H1 (cell line): ENCODE data around the gene DCAF16.

ENCODE experiments used
- ATF2 ChIP-seq: IDR thresholded peaks from 2 replicates; pipeline ENCODE4 v1.6.1; 2012; ENCODE audit warnings: low read length, inconsistent platforms
- CTCF ChIP-seq, 3 experiments: IDR thresholded peaks; 1 replicate in 2 of 3; 2 replicates in 1 of 3; pipeline versions ENCODE4 v1.5.1 to v1.6.1; 2011; ENCODE audit warnings: low read length in 3 of 3, mild to moderate bottlenecking in 3 of 3, inconsistent platforms in 2 of 3, low read depth in 1 of 3, moderate library complexity in 1 of 3; ENCODE audit not compliant: insufficient read depth in 1 of 3; ENCODE audit errors: control extremely low read depth in 1 of 3
- E2F6 ChIP-seq: IDR thresholded peaks from 2 replicates; pipeline ENCODE4 v1.6.1; 2012; ENCODE audit warnings: inconsistent platforms
- POLR2A ChIP-seq, 2 experiments: IDR thresholded peaks; 1 replicate in 1 of 2; 2 replicates in 1 of 2; pipeline ENCODE4 v1.6.1; 2011; ENCODE audit warnings: low read depth in 2 of 2, low read length in 2 of 2, mild to moderate bottlenecking in 2 of 2; ENCODE audit errors: control extremely low read depth in 1 of 2
- RAD21 ChIP-seq, 2 experiments: IDR thresholded peaks in 1 of 2; conservative IDR thresholded peaks in 1 of 2; 2 replicates each; pipeline ENCODE4 v1.6.1; 2011; ENCODE audit warnings: low read depth in 2 of 2, low read length in 2 of 2, improper control_type of control experiment in 1 of 2, inconsistent platforms in 1 of 2, mild to moderate bottlenecking in 1 of 2, moderate library complexity in 1 of 2
- RFX5 ChIP-seq: IDR thresholded peaks from 2 replicates; pipeline ENCODE4 v1.6.1; 2011; ENCODE audit warnings: low read depth, low read length, improper control_type of control experiment, borderline replicate concordance
- RXRA ChIP-seq: IDR thresholded peaks from 2 replicates; pipeline ENCODE4 v1.6.1; 2011; ENCODE audit warnings: low read depth, mild to moderate bottlenecking, low read length, moderate library complexity; ENCODE audit not compliant: insufficient read depth
- SIN3A ChIP-seq, 2 experiments: IDR thresholded peaks in 1 of 2; conservative IDR thresholded peaks in 1 of 2; 2 replicates each; pipeline ENCODE4 v1.6.1; 2011 to 2012; ENCODE audit warnings: low read length in 2 of 2, improper control_type of control experiment in 1 of 2, low read depth in 1 of 2, mild to moderate bottlenecking in 1 of 2
- SRF ChIP-seq: IDR thresholded peaks from 2 replicates; pipeline ENCODE4 v1.6.1; 2011; ENCODE audit warnings: mild to moderate bottlenecking, low read depth, low read length, moderate library complexity
- TEAD4 ChIP-seq: IDR thresholded peaks from 2 replicates; pipeline ENCODE4 v1.6.1; 2012; ENCODE audit warnings: low read depth, low read length, inconsistent platforms, mixed read lengths
- YY1 ChIP-seq: IDR thresholded peaks from 2 replicates; pipeline ENCODE4 v1.6.1; 2011; ENCODE audit warnings: low read depth, mild to moderate bottlenecking, low read length

GRCh38 chr4:17785858-17786257 lies 24.7 kb downstream of the DCAF16 start:
- no peak for TF ChIP-seq SIN3A (conservative IDR thresholded peaks at IDR 0.05 in 1 of 2, IDR thresholded peaks at IDR 0.05 in 1 of 2; ENCODE audit: low read depth in 1 of 2, low read length in 2 of 2)
- no peak for TF ChIP-seq RXRA
- peak; percentile 35 to 52; a peak in 3 of 4 replicates for TF ChIP-seq RAD21 (IDR thresholded peaks at IDR 0.05 in 1 of 2, conservative IDR thresholded peaks at IDR 0.05 in 1 of 2; ENCODE audit: low read depth in 2 of 2, low read length in 2 of 2)
- TF ChIP-seq POLR2A (IDR thresholded peaks at IDR 0.05; ENCODE audit: control extremely low read depth in 1 of 2, low read depth in 2 of 2, low read length in 2 of 2), result no peak
- TF ChIP-seq ATF2, result no peak
- no peak for TF ChIP-seq E2F6
- TF ChIP-seq CTCF (IDR thresholded peaks at IDR 0.05; ENCODE audit: control extremely low read depth in 1 of 3, insufficient read depth in 1 of 3, low read depth in 1 of 3, low read length in 3 of 3), result peak in 2 of 3 experiments; percentile 16 to 32; a peak in 3 of 4 replicates
- TF ChIP-seq SRF, result no peak
- no peak for TF ChIP-seq RFX5
- TF ChIP-seq TEAD4, result no peak
- no peak for TF ChIP-seq YY1
